PC-9 (cell line): ENCODE measurements around the gene SLX4.

Experiments
- CTCF ChIP-seq: fragments of 200-600 bp; sonication (generic); conservative IDR thresholded peaks from 2 replicates; pipeline ENCODE4 v1.6.1; 2017; ENCODE audit warnings: mixed run types, antibody characterized with exemption, mild to moderate bottlenecking, moderate library complexity
- EZH2 ChIP-seq: fragments of 200-600 bp; sonication (generic); IDR thresholded peaks from 2 replicates; pipeline ENCODE4 v1.8.0; 2017; ENCODE audit warnings: antibody characterized with exemption, low read depth

GRCh38 chr16:3589991-3590701 lies 21.3 kb downstream of the SLX4 start:
- no peak for TF ChIP-seq CTCF
- TF ChIP-seq EZH2, result no peak
